ENCODE results near the gene MTRF1L. TPM values are rescaled to one million over a fixed set of nuclear protein-coding genes. Genes with fewer than 3 reads are reported as not detected.

MTRF1L gene
- total and polyA plus RNA-seq, 2 donors (not counting 1 experiment from before 2014, with no cell fraction given), result 9.8 to 24.0 TPM

- Histone ChIP-seq H3K79me2 (ENCODE audit: control insufficient read depth, insufficient read depth, low read length) (no peaks in the 10 kb centered on the region), H3K4me1 (ENCODE audit: control insufficient read depth in 2 of 2, insufficient read depth in 2 of 2, low read length in 2 of 2) (peaks cover 0 to 3% of the 10 kb centered on the region in 2 donors), H3K4me3 (ENCODE audit: control extremely low read depth in 1 of 5, extremely low read depth in 1 of 5, insufficient read depth in 1 of 5, low read depth in 2 of 5, low read length in 4 of 5) (no peak overlapping the region), H3K36me3 (replicated peaks in 1 of 2; ENCODE audit: control extremely low read depth in 1 of 2, control insufficient read depth in 1 of 2, extremely low read depth in 1 of 2, insufficient read depth in 2 of 2, low read length in 1 of 2) (no peaks in the 10 kb centered on the region), H3K27me3 (replicated peaks in 1 of 4; ENCODE audit: control extremely low read depth in 1 of 4, control insufficient read depth in 3 of 4, insufficient read depth in 4 of 4, low read length in 3 of 4) (peaks cover 0 to 4% (median 0%) of the 10 kb centered on the region in 4 experiments), H4K20me1 (ENCODE audit: control insufficient read depth, insufficient read depth, low read length, poor library complexity, severe bottlenecking) (no peaks in the 10 kb centered on the region), H2AFZ (ENCODE audit: insufficient read depth, low read depth, low read length, poor library complexity, severe bottlenecking) (no peak overlapping the region), H3K27ac (ENCODE audit: low read length in 2 of 2) (no peak overlapping the region), H3K4me2 (replicated peaks; ENCODE audit: low read depth, low read length, poor library complexity, severe bottlenecking) (no peak overlapping the region), H3K9ac (ENCODE audit: low read length) (no peak overlapping the region), H3K9me3 (ENCODE audit: control extremely low read depth in 1 of 3, control insufficient read depth in 2 of 3, insufficient read depth in 1 of 3, low read length in 2 of 3) (no peaks in the 10 kb centered on the region)
- DNase-seq (no peak), ATAC-seq (ENCODE audit: low read depth) (no peak)
- H3K9me3 Mint-ChIP-seq (ENCODE audit: insufficient read depth), result no peaks in the 10 kb centered on the region
- H3K27ac Mint-ChIP-seq, result no peak overlapping the region
- TF ChIP-seq, protein P1, sequence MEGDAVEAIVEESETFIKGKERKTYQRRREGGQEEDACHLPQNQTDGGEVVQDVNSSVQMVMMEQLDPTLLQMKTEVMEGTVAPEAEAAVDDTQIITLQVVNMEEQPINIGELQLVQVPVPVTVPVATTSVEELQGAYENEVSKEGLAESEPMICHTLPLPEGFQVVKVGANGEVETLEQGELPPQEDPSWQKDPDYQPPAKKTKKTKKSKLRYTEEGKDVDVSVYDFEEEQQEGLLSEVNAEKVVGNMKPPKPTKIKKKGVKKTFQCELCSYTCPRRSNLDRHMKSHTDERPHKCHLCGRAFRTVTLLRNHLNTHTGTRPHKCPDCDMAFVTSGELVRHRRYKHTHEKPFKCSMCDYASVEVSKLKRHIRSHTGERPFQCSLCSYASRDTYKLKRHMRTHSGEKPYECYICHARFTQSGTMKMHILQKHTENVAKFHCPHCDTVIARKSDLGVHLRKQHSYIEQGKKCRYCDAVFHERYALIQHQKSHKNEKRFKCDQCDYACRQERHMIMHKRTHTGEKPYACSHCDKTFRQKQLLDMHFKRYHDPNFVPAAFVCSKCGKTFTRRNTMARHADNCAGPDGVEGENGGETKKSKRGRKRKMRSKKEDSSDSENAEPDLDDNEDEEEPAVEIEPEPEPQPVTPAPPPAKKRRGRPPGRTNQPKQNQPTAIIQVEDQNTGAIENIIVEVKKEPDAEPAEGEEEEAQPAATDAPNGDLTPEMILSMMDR (IDR thresholded peaks at IDR 0.05), result no peak
- no peak for TF ChIP-seq EZH2 (IDR thresholded peaks at IDR 0.05; ENCODE audit: borderline replicate concordance, insufficient read depth, low read depth, low read length, poor library complexity, severe bottlenecking)
- H3K4me1 Mint-ChIP-seq, result no peaks in the 10 kb centered on the region
- WGBS (ENCODE audit: insufficient coverage), result no CpG with 5 or more reads among the region's 2 CpGs
- intact Hi-C loops (cut with micrococcal nuclease), result no loop called here
- ChIA-PET CTCF (no interaction called here), POLR2A (no interaction called here)
- H3K27me3 Mint-ChIP-seq, result peaks cover 29% of the 10 kb centered on the region
- no peak overlapping the region for H3K4me3 Mint-ChIP-seq
Measured at GRCh38 chr6:153028286-153028685, 25.8 kb upstream of the MTRF1L start.

DNA sequence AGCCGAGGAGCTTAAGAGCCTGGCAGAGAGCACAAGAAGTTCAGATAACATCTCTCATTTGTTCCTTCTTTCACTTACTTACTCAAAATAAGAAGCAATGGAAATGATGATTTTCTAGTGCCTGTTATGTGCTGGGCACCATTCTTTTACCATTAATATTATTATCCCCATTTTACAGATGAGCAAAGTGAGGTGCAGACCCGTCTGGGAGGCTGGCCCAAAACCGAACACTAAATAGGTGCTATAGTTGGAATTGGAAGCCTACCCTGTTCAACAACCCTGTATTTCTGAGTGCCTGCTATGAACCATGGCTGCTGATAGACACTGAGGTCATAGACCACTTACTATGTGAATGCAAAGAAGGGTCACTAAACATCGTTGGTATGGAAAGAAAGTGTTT lies 25.0 kb upstream of the MTRF1L start:
- intact Hi-C loops (cut with micrococcal nuclease), result no loop called here
- Histone ChIP-seq H3K4me1 (ENCODE audit: control insufficient read depth in 2 of 2, insufficient read depth in 2 of 2, low read length in 2 of 2) (peaks cover 0 to 3% of the 10 kb centered on the region in 2 donors), H2AFZ (ENCODE audit: insufficient read depth, low read depth, low read length, poor library complexity, severe bottlenecking) (no peak overlapping the region), H4K20me1 (ENCODE audit: control insufficient read depth, insufficient read depth, low read length, poor library complexity, severe bottlenecking) (no peaks in the 10 kb centered on the region), H3K4me3 (ENCODE audit: control extremely low read depth in 1 of 5, extremely low read depth in 1 of 5, insufficient read depth in 1 of 5, low read depth in 2 of 5, low read length in 4 of 5) (no peak overlapping the region), H3K27me3 (replicated peaks in 1 of 4; ENCODE audit: control extremely low read depth in 1 of 4, control insufficient read depth in 3 of 4, insufficient read depth in 4 of 4, low read length in 3 of 4) (peaks cover 0 to 4% (median 0%) of the 10 kb centered on the region in 4 experiments), H3K27ac (ENCODE audit: low read length in 2 of 2) (no peak overlapping the region), H3K4me2 (replicated peaks; ENCODE audit: low read depth, low read length, poor library complexity, severe bottlenecking) (no peak overlapping the region), H3K36me3 (replicated peaks in 1 of 2; ENCODE audit: control extremely low read depth in 1 of 2, control insufficient read depth in 1 of 2, extremely low read depth in 1 of 2, insufficient read depth in 2 of 2, low read length in 1 of 2) (no peaks in the 10 kb centered on the region), H3K9me3 (ENCODE audit: control extremely low read depth in 1 of 3, control insufficient read depth in 2 of 3, insufficient read depth in 1 of 3, low read length in 2 of 3) (no peaks in the 10 kb centered on the region), H3K79me2 (ENCODE audit: control insufficient read depth, insufficient read depth, low read length) (no peaks in the 10 kb centered on the region), H3K9ac (ENCODE audit: low read length) (no peak overlapping the region)
- H3K27me3 Mint-ChIP-seq, result peaks cover 29% of the 10 kb centered on the region
- no peaks in the 10 kb centered on the region for H3K4me1 Mint-ChIP-seq
- TF ChIP-seq, protein P1 (IDR thresholded peaks at IDR 0.05), result no peak
- no peak for TF ChIP-seq EZH2 (IDR thresholded peaks at IDR 0.05; ENCODE audit: borderline replicate concordance, insufficient read depth, low read depth, low read length, poor library complexity, severe bottlenecking)
- DNase-seq (no peak), ATAC-seq (ENCODE audit: low read depth) (no peak)
- ChIA-PET POLR2A (no interaction called here), CTCF (interaction anchor here (1.1 to 2.2 kb wide), 4 partner anchors 15 to 163 kb away, joined by 3 to 19 read pairs (median 4); no protein-coding TSS in a partner anchor)
- no peaks in the 10 kb centered on the region for H3K9me3 Mint-ChIP-seq (ENCODE audit: insufficient read depth)
- H3K27ac Mint-ChIP-seq, result no peak overlapping the region
- no CpG with 5 or more reads among the region's 4 CpGs for WGBS (ENCODE audit: insufficient coverage)
- no peak overlapping the region for H3K4me3 Mint-ChIP-seq

Measured in B cell (primary cell).